Measurements from ENCODE around the gene POU4F3.

POU4F3 gene

DNA sequence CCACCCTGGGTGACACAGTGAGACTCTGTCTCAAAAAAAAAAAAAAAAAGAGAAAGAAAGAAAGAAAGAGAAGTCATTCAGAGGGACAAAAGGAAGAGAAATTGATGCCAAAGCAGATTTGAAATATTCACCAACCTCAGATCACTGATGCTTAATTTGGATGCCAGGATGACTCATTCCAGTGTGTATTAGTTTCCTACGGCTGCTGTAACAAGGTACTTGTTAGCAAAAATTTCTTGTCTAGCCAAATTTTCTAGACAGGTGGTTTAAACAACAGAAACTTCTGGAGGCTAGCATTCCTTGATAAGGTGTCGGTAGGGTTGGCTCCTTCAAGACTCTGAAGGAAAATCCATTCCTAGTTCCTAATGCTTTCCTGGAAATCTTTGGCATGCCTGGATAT, 42.1 kb downstream of the POU4F3 start:
- no peak for DNase-seq (ENCODE audit: low spot score)
- Histone ChIP-seq H2AFZ (ENCODE audit: low read length) (no peak overlapping the region), H3K79me1 (ENCODE audit: low read depth, low read length) (no peaks in the 10 kb centered on the region), H2BK15ac (ENCODE audit: low read length) (no peak overlapping the region), H3K9ac (ENCODE audit: low read depth, low read length, poor library complexity) (no peak overlapping the region), H3K23ac (ENCODE audit: low read depth, low read length, poor library complexity) (no peak overlapping the region), H4K8ac (ENCODE audit: low read depth, low read length) (no peak overlapping the region), H3K18ac (ENCODE audit: low read length) (no peak overlapping the region), H2BK5ac (ENCODE audit: low read length) (no peak overlapping the region), H3K4me2 (ENCODE audit: insufficient read depth, low read length, poor library complexity, severe bottlenecking) (no peak overlapping the region), H2AK5ac (ENCODE audit: low read depth, low read length) (no peak overlapping the region), H3K9me3 (replicated peaks in 1 of 2; ENCODE audit: control insufficient read depth in 2 of 2, insufficient read depth in 1 of 2, low read depth in 1 of 2, low read length in 2 of 2) (no peaks in the 10 kb centered on the region), H4K91ac (ENCODE audit: low read depth, low read length, poor library complexity) (no peak overlapping the region), H3K36me3 (replicated peaks in 1 of 2; ENCODE audit: control insufficient read depth in 2 of 2, insufficient read depth in 2 of 2, low read length in 2 of 2) (no peaks in the 10 kb centered on the region), H2BK120ac (ENCODE audit: low read depth, low read length) (no peak overlapping the region), H3K27ac (replicated peaks; ENCODE audit: low read length) (no peak overlapping the region), H3K14ac (ENCODE audit: low read length) (no peak overlapping the region), H3K4me3 (ENCODE audit: low read length in 2 of 2) (no peak overlapping the region), H3K4ac (ENCODE audit: low read length) (no peak overlapping the region), H2BK12ac (ENCODE audit: low read length) (no peak overlapping the region), H3K4me1 (ENCODE audit: control insufficient read depth in 2 of 2, insufficient read depth in 1 of 2, low read depth in 1 of 2, low read length in 2 of 2) (peaks cover 0 to 2% of the 10 kb centered on the region in 2 donors), H3K27me3 (ENCODE audit: control insufficient read depth in 3 of 3, insufficient read depth in 3 of 3, low read depth in 1 of 3, low read length in 3 of 3) (peaks cover 0 to 4% (median 0%) of the 10 kb centered on the region in 3 experiments)
- no CpG with 5 or more reads among the region's 2 CpGs for WGBS, 2 donors (ENCODE audit: extremely low coverage in 2 of 2, insufficient read length in 2 of 2, insufficient replicate concordance in 1 of 2)

GRCh38 chr5:146388386-146388785, 49.7 kb downstream of the POU4F3 start:
- H4K91ac ChIP-seq (ENCODE audit: low read depth, low read length, poor library complexity): no peak overlapping the region
- H4K8ac ChIP-seq (ENCODE audit: low read depth, low read length): no peak overlapping the region
- no peak overlapping the region for H3K4ac ChIP-seq (ENCODE audit: low read length)
- no peak for DNase-seq (ENCODE audit: low spot score)
- WGBS, 2 donors (ENCODE audit: extremely low coverage in 2 of 2, insufficient read length in 2 of 2, insufficient replicate concordance in 1 of 2): no CpG with 5 or more reads among the region's 2 CpGs
- H2BK5ac ChIP-seq (ENCODE audit: low read length): no peak overlapping the region
- H2BK120ac ChIP-seq (ENCODE audit: low read depth, low read length): no peak overlapping the region
- no peaks in the 10 kb centered on the region for H3K9me3 ChIP-seq (replicated peaks in 1 of 2; ENCODE audit: control insufficient read depth in 2 of 2, insufficient read depth in 1 of 2, low read depth in 1 of 2, low read length in 2 of 2)
- H2AFZ ChIP-seq (ENCODE audit: low read length): no peak overlapping the region
- no peaks in the 10 kb centered on the region for H3K36me3 ChIP-seq (replicated peaks in 1 of 2; ENCODE audit: control insufficient read depth in 2 of 2, insufficient read depth in 2 of 2, low read length in 2 of 2)
- peaks cover 0 to 28% (median 0%) of the 10 kb centered on the region in 3 experiments for H3K27me3 ChIP-seq (ENCODE audit: control insufficient read depth in 3 of 3, insufficient read depth in 3 of 3, low read depth in 1 of 3, low read length in 3 of 3)
- no peak overlapping the region for H3K27ac ChIP-seq (replicated peaks; ENCODE audit: low read length)
- H3K79me1 ChIP-seq (ENCODE audit: low read depth, low read length): no peaks in the 10 kb centered on the region
- no peak overlapping the region for H3K18ac ChIP-seq (ENCODE audit: low read length)
- no peak overlapping the region for H2BK15ac ChIP-seq (ENCODE audit: low read length)
- no peak overlapping the region for H3K4me3 ChIP-seq (ENCODE audit: low read length in 2 of 2)
- H3K23ac ChIP-seq (ENCODE audit: low read depth, low read length, poor library complexity): no peak overlapping the region
- H3K4me2 ChIP-seq (ENCODE audit: insufficient read depth, low read length, poor library complexity, severe bottlenecking): no peak overlapping the region
- H3K14ac ChIP-seq (ENCODE audit: low read length): no peak overlapping the region
- no peak overlapping the region for H3K9ac ChIP-seq (ENCODE audit: low read depth, low read length, poor library complexity)
- H3K4me1 ChIP-seq (ENCODE audit: control insufficient read depth in 2 of 2, insufficient read depth in 1 of 2, low read depth in 1 of 2, low read length in 2 of 2): no peaks in the 10 kb centered on the region
- no peak overlapping the region for H2BK12ac ChIP-seq (ENCODE audit: low read length)
- no peak overlapping the region for H2AK5ac ChIP-seq (ENCODE audit: low read depth, low read length)

DNA sequence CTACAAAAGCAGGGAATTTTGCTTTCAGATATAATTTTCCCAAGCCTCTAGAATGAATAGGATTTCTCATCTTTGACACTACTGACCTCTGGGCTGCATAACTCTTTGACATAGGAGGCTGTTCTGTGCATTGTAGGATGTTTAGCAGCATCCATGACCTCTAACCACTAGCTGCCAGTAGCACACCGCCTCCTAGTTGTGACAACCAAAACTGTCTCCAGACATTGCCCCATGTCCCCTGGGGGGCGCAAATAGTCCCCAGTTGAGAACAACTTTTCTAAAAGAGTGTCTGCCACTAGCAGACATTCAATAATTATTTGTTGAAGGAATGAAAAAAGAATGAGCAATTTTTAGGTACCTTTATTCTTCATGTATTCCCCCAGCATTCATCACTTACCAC, 51.8 kb downstream of the POU4F3 start:
- no CpG with 5 or more reads among the region's 2 CpGs for WGBS, 2 donors (ENCODE audit: extremely low coverage in 2 of 2, insufficient read length in 2 of 2, insufficient replicate concordance in 1 of 2)
- H3K18ac ChIP-seq (ENCODE audit: low read length): no peak overlapping the region
- H4K8ac ChIP-seq (ENCODE audit: low read depth, low read length): no peak overlapping the region
- no peak overlapping the region for H3K27ac ChIP-seq (replicated peaks; ENCODE audit: low read length)
- no peak overlapping the region for H2BK120ac ChIP-seq (ENCODE audit: low read depth, low read length)
- H3K4me1 ChIP-seq (ENCODE audit: control insufficient read depth in 2 of 2, insufficient read depth in 1 of 2, low read depth in 1 of 2, low read length in 2 of 2): no peaks in the 10 kb centered on the region
- H2BK12ac ChIP-seq (ENCODE audit: low read length): no peak overlapping the region
- no peak overlapping the region for H3K4me3 ChIP-seq (ENCODE audit: low read length in 2 of 2)
- H3K27me3 ChIP-seq (ENCODE audit: control insufficient read depth in 3 of 3, insufficient read depth in 3 of 3, low read depth in 1 of 3, low read length in 3 of 3): peaks cover 0 to 31% (median 0%) of the 10 kb centered on the region in 3 experiments
- H3K79me1 ChIP-seq (ENCODE audit: low read depth, low read length): no peaks in the 10 kb centered on the region
- H3K23ac ChIP-seq (ENCODE audit: low read depth, low read length, poor library complexity): no peak overlapping the region
- H2BK15ac ChIP-seq (ENCODE audit: low read length): no peak overlapping the region
- no peak for DNase-seq (ENCODE audit: low spot score)
- no peak overlapping the region for H2BK5ac ChIP-seq (ENCODE audit: low read length)
- H3K4me2 ChIP-seq (ENCODE audit: insufficient read depth, low read length, poor library complexity, severe bottlenecking): no peak overlapping the region
- H3K9ac ChIP-seq (ENCODE audit: low read depth, low read length, poor library complexity): no peak overlapping the region
- no peak overlapping the region for H3K14ac ChIP-seq (ENCODE audit: low read length)
- H2AK5ac ChIP-seq (ENCODE audit: low read depth, low read length): no peak overlapping the region
- H4K91ac ChIP-seq (ENCODE audit: low read depth, low read length, poor library complexity): no peak overlapping the region
- H3K36me3 ChIP-seq (replicated peaks in 1 of 2; ENCODE audit: control insufficient read depth in 2 of 2, insufficient read depth in 2 of 2, low read length in 2 of 2): no peaks in the 10 kb centered on the region
- no peaks in the 10 kb centered on the region for H3K9me3 ChIP-seq (replicated peaks in 1 of 2; ENCODE audit: control insufficient read depth in 2 of 2, insufficient read depth in 1 of 2, low read depth in 1 of 2, low read length in 2 of 2)
- H2AFZ ChIP-seq (ENCODE audit: low read length): no peak overlapping the region
- H3K4ac ChIP-seq (ENCODE audit: low read length): no peak overlapping the region
